IPS-18a (cell line): Measurements from ENCODE around the gene CNOT1.
"Not testable (repeated sequence)": the region's sequence is repeated elsewhere in the genome, so short reads cannot be mapped to it uniquely, and the experiment has no call there.

Source experiments
- H3K27ac ChIP-seq: one replicate; pipeline ENCODE4 v1.5.1; 2013; ENCODE audit warnings: low read length
- H3K27me3 ChIP-seq: one replicate; pipeline ENCODE4 v1.6.1; 2013; ENCODE audit warnings: mild to moderate bottlenecking, low read length; ENCODE audit not compliant: control insufficient read depth, insufficient read depth
- H3K36me3 ChIP-seq: one replicate; pipeline ENCODE4 v1.6.1; 2013; ENCODE audit warnings: low read depth, low read length; ENCODE audit not compliant: control insufficient read depth
- H3K4me1 ChIP-seq: one replicate; pipeline ENCODE4 v1.6.1; 2013; ENCODE audit warnings: low read depth, low read length; ENCODE audit not compliant: control insufficient read depth
- H3K4me3 ChIP-seq: one replicate; pipeline ENCODE4 v1.5.1; 2013; ENCODE audit warnings: low read length
- H3K9ac ChIP-seq: one replicate; pipeline ENCODE4 v1.6.1; 2013; ENCODE audit warnings: mild to moderate bottlenecking, low read length, moderate library complexity
- H3K9me3 ChIP-seq: one replicate; pipeline ENCODE4 v1.6.1; 2013; ENCODE audit warnings: low read depth, low read length; ENCODE audit not compliant: control insufficient read depth

The CNOT1 gene

GRCh38 chr16:58637021-58637420, 7.4 kb upstream of the CNOT1 start:
- H3K9ac ChIP-seq, H3K27ac ChIP-seq, H3K27me3 ChIP-seq, H3K9me3 ChIP-seq, H3K4me3 ChIP-seq, H3K4me1 ChIP-seq, H3K36me3 ChIP-seq: not testable (repeated sequence)

GRCh38 chr16:58636466-58636865, 6.8 kb upstream of the CNOT1 start:
- Histone ChIP-seq H3K4me1 (no peaks in the 10 kb centered on the region), H3K36me3 (no peaks in the 10 kb centered on the region), H3K27me3 (no peaks in the 10 kb centered on the region), H3K27ac (no peak overlapping the region), H3K9ac (no peak overlapping the region), H3K9me3 (no peaks in the 10 kb centered on the region), H3K4me3 (no peak overlapping the region)

GRCh38 chr16:58635502-58635901, 5.9 kb upstream of the CNOT1 start:
- Histone ChIP-seq H3K27ac (no peak overlapping the region), H3K36me3 (no peaks in the 10 kb centered on the region)

GRCh38 chr16:58634265-58634802, 4.7 kb upstream of the CNOT1 start:
- H3K9ac ChIP-seq: no peak overlapping the region
- H3K27ac ChIP-seq: no peak overlapping the region
- H3K36me3 ChIP-seq: no peaks in the 10 kb centered on the region
- no peak overlapping the region for H3K4me3 ChIP-seq
- no peaks in the 10 kb centered on the region for H3K4me1 ChIP-seq
- H3K9me3 ChIP-seq: no peaks in the 10 kb centered on the region
- H3K27me3 ChIP-seq: no peaks in the 10 kb centered on the region

More at GRCh38 chr16:58635502-58635901, 5.9 kb upstream of the CNOT1 start:
- H3K27me3 ChIP-seq: no peaks in the 10 kb centered on the region
- no peaks in the 10 kb centered on the region for H3K4me1 ChIP-seq
- H3K9me3 ChIP-seq: no peaks in the 10 kb centered on the region
- no peak overlapping the region for H3K9ac ChIP-seq
- no peak overlapping the region for H3K4me3 ChIP-seq

- no peaks in the 10 kb centered on the region for H3K27me3 ChIP-seq
Observed at GRCh38 chr16:58628845-58629732, 537 bp downstream of the CNOT1 start.

GRCh38 chr16:58624209-58624608, 5.4 kb downstream of the CNOT1 start:
- Histone ChIP-seq H3K4me3 (no peak overlapping the region), H3K4me1 (peaks cover 5% of the 10 kb centered on the region), H3K9me3 (no peaks in the 10 kb centered on the region), H3K36me3 (peaks cover 27% of the 10 kb centered on the region), H3K27ac (no peak overlapping the region), H3K9ac (no peak overlapping the region), H3K27me3 (no peaks in the 10 kb centered on the region)

More at GRCh38 chr16:58628845-58629732, 537 bp downstream of the CNOT1 start:
- H3K9ac ChIP-seq: peak overlapping the region; percentile 99
- peak overlapping the region; percentile 79 for H3K4me3 ChIP-seq
- H3K27ac ChIP-seq: peak overlapping the region; percentile 92
- H3K9me3 ChIP-seq: no peaks in the 10 kb centered on the region
- H3K36me3 ChIP-seq: peaks cover 8% of the 10 kb centered on the region
- H3K4me1 ChIP-seq: peaks cover 5% of the 10 kb centered on the region

GRCh38 chr16:58620396-58620795, 9.2 kb downstream of the CNOT1 start:
- peaks cover 32% of the 10 kb centered on the region for H3K36me3 ChIP-seq
- no peak overlapping the region for H3K9ac ChIP-seq
- H3K27ac ChIP-seq: no peak overlapping the region
- no peaks in the 10 kb centered on the region for H3K27me3 ChIP-seq
- no peaks in the 10 kb centered on the region for H3K4me1 ChIP-seq
- H3K9me3 ChIP-seq: no peaks in the 10 kb centered on the region
- H3K4me3 ChIP-seq: no peak overlapping the region

- Histone ChIP-seq H3K9me3 (no peaks in the 10 kb centered on the region), H3K4me1 (no peaks in the 10 kb centered on the region), H3K27ac (no peak overlapping the region), H3K4me3 (no peak overlapping the region), H3K27me3 (no peaks in the 10 kb centered on the region), H3K9ac (no peak overlapping the region), H3K36me3 (peaks cover 14% of the 10 kb centered on the region)
Observed at GRCh38 chr16:58615280-58615679, 14.3 kb downstream of the CNOT1 start.

- Histone ChIP-seq H3K9me3 (no peaks in the 10 kb centered on the region), H3K27ac (no peak overlapping the region), H3K4me1 (no peaks in the 10 kb centered on the region), H3K4me3 (no peak overlapping the region), H3K9ac (no peak overlapping the region), H3K27me3 (no peaks in the 10 kb centered on the region), H3K36me3 (peaks cover 10% of the 10 kb centered on the region)
Observed at GRCh38 chr16:58614860-58615259, 14.8 kb downstream of the CNOT1 start.

GRCh38 chr16:58614212-58614611, 15.4 kb downstream of the CNOT1 start:
- Histone ChIP-seq H3K4me1 (no peaks in the 10 kb centered on the region), H3K9me3 (no peaks in the 10 kb centered on the region), H3K4me3 (no peak overlapping the region), H3K36me3 (peaks cover 8% of the 10 kb centered on the region), H3K9ac (no peak overlapping the region), H3K27ac (no peak overlapping the region), H3K27me3 (no peaks in the 10 kb centered on the region)

GRCh38 chr16:58612965-58613364, 16.7 kb downstream of the CNOT1 start:
- H3K36me3 ChIP-seq, H3K4me3 ChIP-seq, H3K4me1 ChIP-seq, H3K27ac ChIP-seq, H3K9me3 ChIP-seq, H3K27me3 ChIP-seq, H3K9ac ChIP-seq: not testable (repeated sequence)
